ENCODE data around the gene WDR89.
"Not testable (repeated sequence)": the region's sequence is repeated elsewhere in the genome, so short reads cannot be mapped to it uniquely, and the experiment has no call there.

Gene WDR89, protein sequence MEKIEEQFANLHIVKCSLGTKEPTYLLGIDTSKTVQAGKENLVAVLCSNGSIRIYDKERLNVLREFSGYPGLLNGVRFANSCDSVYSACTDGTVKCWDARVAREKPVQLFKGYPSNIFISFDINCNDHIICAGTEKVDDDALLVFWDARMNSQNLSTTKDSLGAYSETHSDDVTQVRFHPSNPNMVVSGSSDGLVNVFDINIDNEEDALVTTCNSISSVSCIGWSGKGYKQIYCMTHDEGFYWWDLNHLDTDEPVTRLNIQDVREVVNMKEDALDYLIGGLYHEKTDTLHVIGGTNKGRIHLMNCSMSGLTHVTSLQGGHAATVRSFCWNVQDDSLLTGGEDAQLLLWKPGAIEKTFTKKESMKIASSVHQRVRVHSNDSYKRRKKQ

DNA sequence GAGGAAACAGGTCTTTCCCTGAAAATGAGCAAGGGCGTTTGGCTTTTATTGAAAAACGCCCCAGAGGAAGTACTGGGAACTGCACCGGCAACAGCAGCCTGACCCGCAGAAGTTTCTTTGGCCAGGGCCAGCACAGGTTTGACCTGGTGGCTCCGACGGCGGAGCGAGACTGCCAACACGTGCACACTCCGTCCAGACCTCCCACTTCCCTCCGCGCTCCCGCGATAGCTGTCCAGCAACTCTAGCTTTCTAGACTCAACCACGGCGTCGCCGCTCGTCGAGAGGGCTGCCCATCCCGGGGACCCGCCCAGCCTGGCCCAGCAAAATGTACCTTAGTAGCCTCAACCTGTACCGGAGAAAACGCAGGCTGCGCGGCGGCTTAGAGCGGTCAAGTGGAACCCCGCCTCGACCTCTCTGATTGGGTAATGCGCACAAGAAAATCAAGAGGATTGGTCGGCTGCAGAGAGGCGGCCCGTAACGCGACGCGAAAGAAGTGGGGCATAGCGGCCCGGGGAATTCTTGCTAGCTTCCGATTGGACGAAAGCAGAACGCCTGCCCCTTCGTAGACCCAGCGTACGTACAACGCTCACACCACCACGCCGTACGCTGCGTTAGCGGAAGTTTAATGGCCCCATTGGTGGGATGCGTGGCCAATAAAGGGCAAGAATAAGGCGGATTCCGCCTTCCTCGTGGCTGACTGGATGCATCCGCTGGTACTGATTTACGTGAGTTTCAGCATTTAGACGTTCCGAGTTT is at the start of gene WDR89:
Gene WDR89 (minus strand): TSS at position 399 of the 756 bp plus-strand sequence. CDS start 41,929 bp downstream, outside the sequence.
- peak; percentile 92 for DNase-seq

DNA sequence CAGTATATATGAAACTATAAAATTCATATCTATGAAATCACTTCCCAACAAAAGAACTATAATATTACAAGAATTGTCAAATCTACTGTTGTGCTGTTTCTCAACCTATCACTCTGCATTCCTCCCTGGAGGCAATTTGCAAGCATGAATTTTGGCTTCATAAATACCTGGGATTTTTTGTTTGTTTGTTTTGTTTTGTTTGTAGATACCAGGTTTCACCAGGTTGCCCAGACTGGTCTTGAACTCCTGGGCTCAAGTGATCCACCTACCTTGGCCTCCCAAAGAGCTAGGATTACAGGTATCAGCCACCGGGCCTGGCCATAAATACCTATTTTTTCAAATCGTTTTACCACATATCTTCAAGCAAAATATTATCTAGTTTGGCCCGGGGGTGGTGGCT is 47.5 kb upstream of the WDR89 start:
- DNase-seq, result no peak

DNA sequence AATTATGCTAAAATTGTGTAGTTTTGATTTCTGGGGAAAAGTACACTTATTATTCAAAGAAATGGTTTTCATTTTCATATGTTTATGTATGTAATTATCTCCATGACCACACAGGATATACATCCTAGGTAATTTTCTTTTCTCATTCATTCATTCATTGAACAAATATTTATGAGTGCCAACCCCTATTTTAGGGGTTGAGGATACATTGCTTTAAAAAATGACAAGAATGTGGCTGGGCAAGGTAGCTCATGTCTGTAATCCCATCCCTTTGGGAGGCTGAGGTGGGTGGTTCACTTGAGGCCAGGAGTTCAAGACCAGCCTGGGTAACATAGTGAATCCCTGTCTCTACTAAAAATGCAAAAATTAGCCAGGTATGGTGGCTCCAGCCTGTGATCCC is 45.3 kb upstream of the WDR89 start:
- no peak for DNase-seq

DNA sequence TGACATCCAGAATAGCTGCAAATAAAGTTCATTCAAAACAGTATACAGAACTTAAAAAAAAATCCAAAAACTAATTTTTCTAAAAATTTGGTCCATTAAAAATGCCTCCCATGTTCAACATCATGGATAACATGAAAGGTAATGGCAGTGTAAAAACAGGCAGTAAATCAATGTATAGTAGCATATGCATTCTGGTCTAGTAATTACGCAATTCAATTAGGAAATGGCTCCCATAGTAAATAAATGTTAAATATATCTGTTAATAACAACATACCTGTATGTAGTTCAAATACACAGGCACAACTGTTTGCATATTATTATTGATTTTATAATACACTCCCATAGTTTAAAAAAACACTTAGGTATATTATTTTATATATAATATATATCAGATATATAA is 43.7 kb upstream of the WDR89 start:
- no peak for DNase-seq

DNA sequence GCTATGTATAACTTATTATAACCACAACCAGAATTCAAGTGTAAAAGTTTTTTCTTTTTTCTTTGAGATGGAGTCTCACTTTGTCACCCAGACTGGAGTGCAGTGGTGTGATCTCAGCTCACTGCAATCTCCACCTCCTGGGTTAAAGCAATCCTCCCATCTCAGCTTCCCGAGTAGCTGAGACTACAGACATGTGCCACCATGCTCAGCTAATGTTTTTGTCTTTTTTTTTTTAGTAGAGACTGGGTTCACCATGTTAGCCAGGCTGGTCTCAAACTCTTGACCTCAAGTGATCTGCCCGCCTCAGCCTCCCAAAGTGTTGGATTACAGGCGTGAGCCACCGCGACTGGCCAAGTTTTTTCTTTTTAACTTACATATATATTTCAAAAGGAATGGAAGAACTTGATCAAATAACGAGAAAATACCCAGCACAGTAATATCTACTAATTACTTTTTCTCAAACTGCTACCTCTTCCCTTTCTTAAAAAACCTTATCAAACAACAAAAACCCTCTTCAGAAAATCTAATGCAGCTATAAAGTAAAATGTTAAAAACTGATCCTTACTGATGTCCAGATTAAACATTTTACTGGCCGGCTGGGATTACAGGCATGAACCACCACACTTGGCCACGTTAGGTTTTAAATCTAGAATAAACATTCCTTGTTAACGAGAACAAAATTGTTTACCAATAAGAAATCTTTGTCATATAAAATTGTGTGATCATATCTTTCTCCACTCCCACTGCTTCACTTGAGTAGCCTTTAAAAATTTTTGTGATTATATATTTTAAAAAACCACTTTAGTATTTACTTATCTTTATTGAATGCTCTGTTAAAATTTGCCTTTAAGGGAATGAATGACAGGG is 41.3 kb upstream of the WDR89 start:
- DNase-seq, result no peak

DNA sequence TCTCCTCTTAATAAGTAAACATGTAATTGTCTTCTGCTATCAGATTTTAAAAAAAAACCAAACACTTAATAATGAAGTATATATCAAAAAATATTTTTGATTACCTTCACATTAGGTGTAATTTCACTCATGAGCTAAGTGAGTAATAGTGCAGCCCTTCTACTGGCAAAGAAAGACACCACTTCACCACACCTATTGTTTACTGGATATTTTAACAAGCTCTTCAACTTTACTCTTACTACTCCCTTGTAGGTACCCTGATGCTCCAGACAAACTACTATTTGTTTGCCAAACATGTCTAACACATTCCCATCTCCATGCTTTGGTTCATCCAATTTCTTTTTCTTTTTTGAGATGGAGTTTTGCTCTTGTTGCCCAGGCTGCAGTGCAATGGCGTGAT is 36.9 kb upstream of the WDR89 start:
- no peak for DNase-seq

DNA sequence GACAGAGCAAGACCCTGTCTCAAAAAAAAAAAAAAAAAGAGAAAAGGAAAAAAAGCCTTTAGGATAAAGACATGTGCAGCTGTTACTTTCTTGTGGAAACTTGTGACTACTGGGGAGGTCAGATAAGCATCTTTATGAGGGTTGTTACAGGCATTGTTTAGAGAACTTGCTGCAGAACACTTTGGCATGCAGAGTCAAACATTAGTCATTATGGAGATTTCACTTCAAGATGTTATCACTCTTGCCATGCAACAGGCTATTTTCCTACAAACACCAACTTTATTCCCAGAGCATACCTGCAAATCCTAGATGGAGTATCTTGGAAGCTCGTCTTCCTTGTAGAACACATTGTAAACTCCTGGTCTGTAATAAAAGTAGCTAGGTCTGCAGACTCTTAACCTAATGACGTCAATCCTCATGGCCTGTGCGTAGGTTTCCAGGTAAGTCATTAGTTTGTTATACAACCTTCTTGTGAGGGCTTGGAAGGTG is 36.3 kb upstream of the WDR89 start:
- DNase-seq, result no peak

DNA sequence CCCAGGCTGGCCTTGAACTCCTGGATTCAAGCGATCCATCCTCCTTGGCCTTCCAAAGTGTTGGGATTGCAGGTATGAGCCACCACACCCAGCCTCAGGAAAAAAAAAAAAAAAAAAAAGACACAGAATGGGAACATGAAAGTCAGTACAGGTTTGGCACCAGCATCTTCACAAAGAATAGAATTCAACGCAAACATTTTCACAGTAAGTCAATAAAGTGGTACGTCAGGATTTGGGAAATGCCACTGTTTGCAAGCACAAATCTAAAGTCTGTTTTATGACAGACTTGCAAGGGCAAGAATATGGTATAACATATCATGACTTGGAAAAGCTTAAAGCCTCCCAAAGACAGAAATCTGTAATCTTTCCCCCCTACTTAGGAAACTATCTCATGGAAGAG is 34.9 kb upstream of the WDR89 start:
- DNase-seq, result no peak

DNA sequence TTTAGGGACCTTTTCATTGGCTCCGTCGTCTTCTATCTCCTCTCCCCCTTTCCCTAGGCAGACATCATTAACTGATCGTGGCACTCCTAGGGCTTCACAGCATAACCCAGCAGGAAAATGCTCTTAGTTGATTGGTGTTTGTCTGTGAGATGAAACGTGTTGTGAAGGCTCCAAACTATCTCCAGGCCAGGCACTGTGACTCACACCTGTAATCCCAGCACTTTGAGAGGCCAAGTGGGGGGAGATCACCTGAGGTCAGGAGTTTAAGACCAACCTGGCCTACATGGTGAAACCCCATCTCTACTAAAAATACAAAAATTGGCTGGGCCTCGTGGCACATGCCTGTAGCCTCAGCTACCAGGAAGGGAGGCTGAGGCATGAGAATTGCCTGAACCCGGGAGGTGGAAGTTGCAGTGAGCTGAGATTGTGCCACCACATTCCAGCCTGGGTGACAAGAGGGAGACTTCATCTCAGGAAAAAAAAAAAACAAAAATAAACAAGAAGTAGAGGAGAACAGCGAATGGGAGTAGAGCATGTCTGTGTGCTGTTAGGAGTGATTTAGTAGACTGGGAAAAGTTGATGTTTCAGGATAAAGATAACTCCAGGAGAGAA is 32.3 kb upstream of the WDR89 start:
- no peak for DNase-seq

DNA sequence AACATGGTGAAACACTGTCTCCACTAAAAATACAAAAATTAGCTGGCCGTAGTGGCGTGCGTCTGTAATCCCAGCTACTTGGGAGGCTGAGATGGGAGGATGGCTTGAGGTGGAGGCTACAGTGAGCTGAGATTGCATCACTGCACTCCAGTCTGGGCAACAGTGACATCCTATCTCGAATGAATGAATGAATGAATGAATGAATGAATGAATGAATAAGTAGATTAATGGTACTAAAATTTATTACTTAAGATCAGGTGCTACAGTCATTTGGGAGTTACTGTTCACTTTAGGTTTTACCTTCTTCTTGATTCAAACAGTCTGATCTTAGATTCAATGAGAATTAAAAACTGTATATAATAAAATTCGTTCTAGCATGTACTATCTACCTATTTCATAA is 31.6 kb upstream of the WDR89 start:
- DNase-seq, result no peak

DNA sequence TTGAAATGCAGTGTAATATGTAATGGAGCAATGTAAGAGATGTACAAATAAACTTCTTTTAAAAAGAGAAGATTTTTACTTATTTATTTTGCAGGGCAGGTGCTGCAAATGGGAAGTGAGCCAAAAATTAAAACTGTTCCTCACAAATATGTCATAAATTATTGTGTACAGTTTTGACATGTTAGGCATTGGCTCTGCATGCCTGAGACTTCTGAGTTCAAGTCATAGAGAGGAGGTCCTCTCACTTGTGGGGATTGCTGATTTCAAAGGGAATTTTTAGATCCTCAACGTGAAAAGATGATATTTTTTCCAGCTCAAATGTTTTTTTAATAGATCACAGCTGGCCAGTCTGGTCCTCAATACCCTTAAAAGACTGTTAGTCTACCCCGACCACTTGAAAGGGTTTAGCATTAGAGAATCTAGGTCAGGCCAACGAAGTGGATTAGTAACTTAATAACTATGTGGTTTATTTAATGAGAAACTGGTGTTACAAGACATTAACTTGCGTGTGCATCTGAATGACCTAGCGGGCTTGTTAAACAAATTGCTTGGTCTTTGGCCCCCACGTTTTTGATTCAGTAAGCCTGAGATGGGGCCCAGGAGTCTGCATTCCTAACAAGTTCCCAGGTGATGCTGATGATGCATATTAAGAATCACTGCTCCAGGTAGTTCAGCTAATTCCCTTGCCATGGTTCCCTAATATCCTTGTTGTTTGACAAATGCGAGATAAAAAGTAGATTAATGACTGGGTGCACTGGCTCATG is 30.9 kb upstream of the WDR89 start:
- no peak for DNase-seq

DNA sequence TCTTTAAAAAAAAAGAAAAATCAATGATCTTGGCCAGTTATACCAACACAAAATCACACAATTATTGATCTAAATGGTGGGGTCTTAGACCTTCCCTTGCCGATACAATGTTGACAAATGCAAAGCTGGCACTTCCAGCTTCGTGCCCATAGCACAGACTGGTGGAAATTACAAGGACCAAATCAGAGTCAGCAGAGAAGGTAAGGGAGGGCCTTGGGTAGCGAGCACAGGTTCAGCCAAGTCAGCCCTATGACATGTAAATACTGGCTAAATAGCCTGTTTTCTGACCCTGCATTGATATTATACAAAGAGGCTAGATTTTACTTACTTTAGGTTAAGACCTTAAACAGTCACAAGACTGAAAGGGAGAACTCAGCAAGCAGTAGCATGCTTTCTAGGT is 30.3 kb upstream of the WDR89 start:
- DNase-seq, result no peak

DNA sequence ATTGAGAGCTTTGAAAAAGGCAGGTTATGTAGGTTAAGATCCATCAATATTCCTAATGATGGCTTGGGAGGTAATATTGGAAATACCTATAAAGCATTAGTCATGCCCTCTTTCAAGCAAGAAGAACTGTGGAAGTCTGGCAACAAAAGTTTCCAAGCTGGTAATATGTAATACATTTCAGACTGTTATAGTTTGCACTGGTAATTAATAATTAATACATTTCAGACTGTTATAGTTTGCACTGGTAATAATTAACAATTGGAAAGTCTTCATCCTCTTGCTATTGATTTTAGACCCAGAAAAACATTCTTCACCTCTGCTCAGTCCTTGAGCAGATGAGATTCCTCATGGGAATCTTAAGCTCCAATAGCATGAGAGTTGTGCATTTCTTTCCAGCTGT is 29.0 kb upstream of the WDR89 start:
- no peak for DNase-seq

DNA sequence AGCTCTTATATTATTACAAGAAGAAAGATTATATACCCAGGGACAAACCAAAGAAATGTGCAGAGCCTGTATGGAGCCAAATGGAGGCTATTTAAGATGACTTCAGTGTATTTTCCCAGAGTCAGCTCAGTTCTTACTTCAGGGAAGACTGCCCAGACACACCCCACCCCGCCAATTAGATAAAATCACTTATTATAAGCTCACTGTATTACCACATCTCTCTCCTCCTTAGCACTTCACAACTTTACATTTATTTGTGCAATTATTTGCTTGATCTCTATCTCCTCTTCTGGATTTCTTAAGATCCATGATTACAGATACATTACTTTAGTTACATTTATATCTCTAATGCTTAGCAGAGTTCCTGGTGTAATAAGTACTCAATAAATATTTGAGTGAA is 24.7 kb upstream of the WDR89 start:
- DNase-seq, result no peak

DNA sequence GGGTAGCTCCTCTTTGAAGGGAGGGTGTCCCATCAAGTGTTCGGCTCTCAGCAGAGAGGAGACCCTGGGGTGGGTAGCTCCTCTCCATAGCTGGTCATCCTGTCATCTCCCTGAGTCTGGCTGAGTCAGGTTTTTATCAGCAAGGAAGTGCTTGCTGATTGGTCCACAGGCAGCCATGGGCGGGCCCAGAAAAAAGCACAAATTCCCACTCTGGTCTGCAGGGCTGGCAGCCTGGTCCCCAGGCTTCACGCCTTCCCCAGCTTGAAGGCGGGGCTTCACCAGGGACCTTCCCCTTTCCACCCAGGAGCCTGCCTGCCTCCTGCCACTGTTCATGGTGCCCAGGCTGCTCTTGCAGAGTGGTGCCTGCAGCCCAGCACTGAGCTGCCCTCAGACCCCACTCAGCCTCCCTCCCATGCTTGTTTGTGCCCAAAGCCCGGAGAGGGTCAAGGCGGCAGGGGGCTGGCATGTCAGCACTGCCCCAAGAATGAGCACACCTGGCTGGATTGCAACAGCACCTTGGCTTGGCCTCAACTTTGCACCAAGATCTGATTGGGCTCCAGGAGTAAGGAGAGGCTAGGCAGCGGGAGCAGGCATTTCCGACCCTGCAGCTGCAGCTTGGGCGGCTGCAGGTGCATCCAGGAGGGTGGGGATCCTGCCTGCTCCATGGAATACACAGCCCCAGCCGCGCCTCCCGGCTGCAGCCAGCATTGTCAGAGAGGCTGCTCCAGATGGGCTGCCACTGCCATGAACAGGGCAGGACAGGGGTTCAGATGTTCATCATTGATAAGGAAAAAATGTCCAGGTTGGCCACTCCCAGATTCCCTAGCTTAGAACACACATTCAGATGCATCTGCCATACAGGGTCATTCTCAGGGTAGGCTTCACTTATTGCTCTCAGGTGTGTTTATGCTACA is 22.0 kb upstream of the WDR89 start:
- DNase-seq, result no peak

DNA sequence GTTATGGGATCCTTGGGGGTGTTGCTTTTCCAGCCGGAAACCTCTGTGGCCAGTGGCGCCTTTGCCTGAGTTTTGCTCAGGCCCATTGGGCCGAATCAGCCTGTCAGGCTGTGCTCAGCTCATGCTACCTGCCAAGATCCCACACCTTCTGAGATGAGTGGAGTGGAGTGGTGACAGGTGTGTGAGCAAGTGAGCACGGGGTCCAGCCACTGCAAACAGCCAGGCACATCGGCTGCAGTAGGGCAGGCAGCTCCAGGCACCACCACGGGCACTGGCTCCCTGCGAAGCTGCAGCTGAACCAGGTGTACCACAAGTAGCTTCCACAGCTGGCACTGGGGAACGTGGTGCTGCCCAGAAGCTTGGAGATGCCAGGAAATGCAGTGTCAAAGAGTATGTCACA is 21.1 kb upstream of the WDR89 start:
- no peak for DNase-seq

DNA sequence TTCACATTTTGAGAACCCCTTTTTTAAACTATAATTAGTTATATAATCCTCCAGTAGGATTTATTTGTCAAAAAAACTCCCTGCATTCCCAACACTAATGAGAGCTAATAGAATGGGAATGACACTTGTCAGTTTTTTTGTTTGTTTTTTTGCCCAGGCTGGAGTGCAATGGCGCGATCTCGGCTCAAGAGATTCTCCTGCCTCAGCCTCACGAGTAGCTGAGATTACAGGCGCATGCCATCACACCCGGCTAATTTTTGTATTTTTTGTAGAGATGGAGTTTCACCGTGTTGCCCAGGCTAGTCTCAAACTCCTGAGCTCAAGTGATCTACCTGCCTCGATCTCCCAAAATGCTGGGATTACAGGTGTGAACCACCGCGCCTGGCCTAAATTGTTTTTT is 20.2 kb upstream of the WDR89 start:
- not testable (repeated sequence) for DNase-seq

DNA sequence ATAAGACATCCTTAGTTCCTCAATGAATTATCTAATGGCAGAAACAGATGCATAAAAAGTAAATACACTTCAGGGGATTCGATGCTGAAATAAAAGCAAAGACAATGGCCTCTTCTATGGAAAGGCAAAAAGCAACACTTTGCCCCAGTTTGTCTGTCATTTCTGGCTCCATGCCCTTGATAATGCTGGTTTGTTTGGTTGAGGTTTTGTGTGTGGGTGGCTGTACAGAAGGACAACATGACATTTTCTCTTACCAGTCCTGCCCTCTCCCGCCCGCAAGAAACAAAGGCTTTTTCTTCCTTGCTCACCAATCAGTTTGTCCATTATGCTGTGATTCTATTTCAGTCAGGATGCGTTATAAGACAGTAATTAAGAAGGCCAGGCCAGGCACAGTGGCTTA is 18.1 kb upstream of the WDR89 start:
- DNase-seq, result no peak

DNA sequence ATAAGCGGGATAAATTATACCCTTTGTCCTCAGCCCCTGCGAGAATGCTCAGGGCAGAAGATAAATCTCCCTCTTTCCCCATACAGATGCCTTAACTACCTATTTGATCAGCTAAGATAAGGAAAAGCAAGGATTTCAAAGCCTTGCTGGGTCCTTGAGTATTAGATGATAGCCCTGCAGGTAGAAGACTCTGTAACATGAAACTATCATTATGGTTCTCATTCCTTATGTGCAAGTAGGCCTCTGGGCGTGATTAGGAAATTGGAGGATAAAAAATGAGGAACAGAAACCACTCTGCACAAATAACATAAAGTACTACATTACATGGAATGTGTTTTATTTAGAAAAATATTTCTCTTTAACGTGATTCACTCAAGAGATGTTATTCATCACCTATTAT is 14.5 kb upstream of the WDR89 start:
- DNase-seq, result no peak

DNA sequence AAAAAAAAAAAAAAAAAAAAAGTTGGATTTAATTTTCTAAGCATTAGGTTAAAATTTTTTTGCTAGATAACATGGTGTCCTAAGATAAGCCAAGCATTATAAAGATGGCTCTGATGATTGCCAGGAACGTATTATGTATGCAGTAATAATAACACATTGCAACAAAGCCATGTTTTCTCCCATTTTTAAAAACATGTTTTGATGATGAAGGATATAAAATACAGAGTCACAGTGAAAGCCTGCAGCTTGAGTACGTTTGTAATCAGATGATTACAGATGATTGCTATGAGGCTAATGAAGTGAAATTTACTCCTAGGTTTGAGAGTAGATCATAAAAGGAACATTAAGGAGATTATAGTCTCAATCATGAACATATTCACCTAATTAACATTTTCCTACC is 13.3 kb upstream of the WDR89 start:
- DNase-seq, result no peak

DNA sequence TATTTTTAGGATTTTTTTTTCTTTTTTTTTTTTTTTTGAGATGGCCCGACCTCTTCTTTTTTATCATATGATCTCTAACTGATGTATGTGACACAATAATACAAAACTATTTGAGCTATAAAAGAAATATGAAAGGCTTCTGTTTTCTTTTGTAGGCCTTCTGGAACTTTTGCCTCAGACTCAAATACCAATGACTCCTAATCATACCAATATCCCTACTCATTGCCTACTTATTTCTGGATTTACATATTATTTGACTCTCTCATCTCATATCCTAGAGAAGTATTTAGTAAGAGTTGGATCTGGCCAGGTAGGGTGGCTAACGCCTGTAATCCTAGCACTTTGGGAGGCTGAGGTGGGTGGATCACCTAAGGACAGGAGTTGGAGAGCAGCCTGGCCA is 12.7 kb upstream of the WDR89 start:
- no peak for DNase-seq

All from activated CD8-positive, alpha-beta memory T cell treated with anti-CD3 and anti-CD28 coated beads, Interleukin-2, amount 50 U/mL, for 4 hours (primary cell).